22Rv1 (cell line): Measurements from ENCODE around the gene TRAPPC11.

Experiments
- CTCF ChIP-seq: fragments of 450-650 bp; IDR thresholded peaks from 2 replicates; pipeline ENCODE4 v1.5.1; 2017; ENCODE audit warnings: mild to moderate bottlenecking
- ZFX ChIP-seq: fragments of 450-650 bp; IDR thresholded peaks from 2 replicates; pipeline ENCODE4 v1.6.1; 2017; ENCODE audit warnings: antibody characterized with exemption, borderline replicate concordance

- TF ChIP-seq CTCF (no peak), ZFX (no peak)
Observed at GRCh38 chr4:183670251-183670650, 11.2 kb downstream of the TRAPPC11 start.
